Measurements from ENCODE around the gene CLPSL1.

CLPSL1 gene

DNA sequence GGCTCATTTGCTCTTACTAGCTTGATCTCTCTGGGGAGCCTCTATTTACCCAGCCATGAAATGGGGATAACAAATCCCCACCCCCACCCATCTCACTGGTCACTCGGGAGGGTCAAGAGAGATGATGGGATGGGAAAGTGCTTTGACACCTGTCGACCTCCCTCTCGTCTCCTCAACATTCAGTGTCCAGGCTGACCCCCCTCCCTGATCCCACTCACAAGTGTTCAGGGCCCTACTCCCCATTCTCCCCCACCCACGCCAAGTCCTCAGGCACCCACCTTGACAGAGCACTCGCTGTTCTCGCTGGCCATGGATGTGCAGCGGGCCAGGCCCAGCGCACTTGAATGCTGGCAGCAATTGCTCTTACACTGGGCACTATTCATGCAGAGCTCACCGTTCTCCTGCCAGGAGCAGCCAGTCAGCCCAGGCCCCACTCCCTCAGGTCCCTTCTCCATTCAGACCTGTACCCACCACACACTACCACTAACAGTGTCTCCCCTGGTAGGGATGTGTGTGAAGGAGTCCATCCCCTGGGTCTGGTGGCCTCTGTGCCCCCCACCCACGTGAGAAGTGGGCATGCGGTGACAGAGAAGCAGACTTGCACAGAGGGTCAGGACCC is 14.7 kb downstream of the CLPSL1 start:
- Histone ChIP-seq H3K27me3 (ENCODE audit: insufficient read depth, low read depth, severe bottlenecking) (no peaks in the 10 kb centered on the region), H3K27ac (no peak overlapping the region), H3K4me3 (ENCODE audit: low read depth, low read length) (no peak overlapping the region), H3K9me3 (ENCODE audit: severe bottlenecking) (no peaks in the 10 kb centered on the region), H3K36me3 (no peaks in the 10 kb centered on the region)
- TF ChIP-seq, protein P1, sequence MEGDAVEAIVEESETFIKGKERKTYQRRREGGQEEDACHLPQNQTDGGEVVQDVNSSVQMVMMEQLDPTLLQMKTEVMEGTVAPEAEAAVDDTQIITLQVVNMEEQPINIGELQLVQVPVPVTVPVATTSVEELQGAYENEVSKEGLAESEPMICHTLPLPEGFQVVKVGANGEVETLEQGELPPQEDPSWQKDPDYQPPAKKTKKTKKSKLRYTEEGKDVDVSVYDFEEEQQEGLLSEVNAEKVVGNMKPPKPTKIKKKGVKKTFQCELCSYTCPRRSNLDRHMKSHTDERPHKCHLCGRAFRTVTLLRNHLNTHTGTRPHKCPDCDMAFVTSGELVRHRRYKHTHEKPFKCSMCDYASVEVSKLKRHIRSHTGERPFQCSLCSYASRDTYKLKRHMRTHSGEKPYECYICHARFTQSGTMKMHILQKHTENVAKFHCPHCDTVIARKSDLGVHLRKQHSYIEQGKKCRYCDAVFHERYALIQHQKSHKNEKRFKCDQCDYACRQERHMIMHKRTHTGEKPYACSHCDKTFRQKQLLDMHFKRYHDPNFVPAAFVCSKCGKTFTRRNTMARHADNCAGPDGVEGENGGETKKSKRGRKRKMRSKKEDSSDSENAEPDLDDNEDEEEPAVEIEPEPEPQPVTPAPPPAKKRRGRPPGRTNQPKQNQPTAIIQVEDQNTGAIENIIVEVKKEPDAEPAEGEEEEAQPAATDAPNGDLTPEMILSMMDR (IDR thresholded peaks at IDR 0.05; ENCODE audit: low read depth, low read length): no peak
- no peak for DNase-seq

DNA sequence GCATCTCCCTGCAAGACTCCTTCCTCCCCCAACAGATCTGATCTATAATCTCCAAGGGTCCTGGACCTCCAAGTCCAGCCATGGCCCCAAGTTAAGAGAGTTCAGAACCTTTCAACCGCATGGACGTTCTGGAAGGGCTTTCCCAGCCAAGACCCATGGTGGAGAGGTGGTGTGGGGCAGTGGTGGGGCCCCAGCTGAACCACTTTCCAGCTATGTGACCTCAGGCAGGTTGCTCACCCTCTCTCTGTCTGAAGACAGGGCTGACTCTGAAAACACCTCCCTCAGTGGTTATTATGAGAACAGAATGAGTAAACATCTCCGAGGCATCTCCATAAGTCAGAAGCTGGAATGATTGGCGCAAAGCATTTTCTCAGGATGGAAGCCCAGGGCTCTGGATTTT is 15.4 kb downstream of the CLPSL1 start:
- Histone ChIP-seq H3K4me3 (ENCODE audit: low read depth, low read length) (no peak overlapping the region), H3K9me3 (ENCODE audit: severe bottlenecking) (no peaks in the 10 kb centered on the region), H3K36me3 (no peaks in the 10 kb centered on the region), H3K27ac (no peak overlapping the region), H3K27me3 (ENCODE audit: insufficient read depth, low read depth, severe bottlenecking) (no peaks in the 10 kb centered on the region)
- DNase-seq: no peak
- TF ChIP-seq, protein P1 (IDR thresholded peaks at IDR 0.05; ENCODE audit: low read depth, low read length): no peak

DNA sequence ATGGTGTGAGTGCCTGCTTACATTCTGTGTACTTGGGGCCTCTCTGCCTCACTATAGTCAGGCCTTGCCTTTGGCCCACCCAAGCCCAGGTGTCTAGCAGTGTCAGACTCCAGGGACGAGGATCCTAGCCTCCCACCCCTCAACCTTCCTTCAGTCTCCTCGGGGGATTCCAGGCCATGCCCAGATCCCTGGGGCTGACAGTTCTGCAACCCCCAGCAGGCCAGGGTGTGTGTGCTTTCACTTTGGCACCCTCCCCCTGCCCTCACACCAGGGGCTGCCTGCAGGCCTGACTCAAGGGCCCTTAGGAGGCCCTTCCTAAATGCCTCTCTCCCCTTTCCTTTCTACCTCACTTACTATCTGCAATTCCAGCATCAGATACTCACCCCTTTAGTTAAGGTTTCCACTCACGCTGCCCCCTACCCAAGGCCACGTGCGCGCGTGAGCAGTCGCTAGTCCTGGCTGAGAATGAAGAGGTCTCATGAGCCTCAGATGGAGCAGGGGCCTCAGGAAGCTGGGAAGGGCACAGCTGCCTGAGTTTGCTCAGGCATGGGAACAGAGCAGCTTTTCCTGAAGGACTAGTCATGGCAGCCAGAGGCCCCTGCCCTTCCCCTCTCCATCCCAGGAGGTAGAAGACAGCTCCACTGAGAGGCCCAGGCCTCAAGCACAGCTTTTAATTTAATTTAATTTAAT is 17.2 kb downstream of the CLPSL1 start:
- Histone ChIP-seq H3K4me3 (ENCODE audit: low read depth, low read length) (no peak overlapping the region), H3K9me3 (ENCODE audit: severe bottlenecking) (no peaks in the 10 kb centered on the region), H3K27me3 (ENCODE audit: insufficient read depth, low read depth, severe bottlenecking) (no peaks in the 10 kb centered on the region), H3K36me3 (no peaks in the 10 kb centered on the region), H3K27ac (no peak overlapping the region)
- no peak for DNase-seq
- TF ChIP-seq, protein P1 (IDR thresholded peaks at IDR 0.05; ENCODE audit: low read depth, low read length): no peak

DNA sequence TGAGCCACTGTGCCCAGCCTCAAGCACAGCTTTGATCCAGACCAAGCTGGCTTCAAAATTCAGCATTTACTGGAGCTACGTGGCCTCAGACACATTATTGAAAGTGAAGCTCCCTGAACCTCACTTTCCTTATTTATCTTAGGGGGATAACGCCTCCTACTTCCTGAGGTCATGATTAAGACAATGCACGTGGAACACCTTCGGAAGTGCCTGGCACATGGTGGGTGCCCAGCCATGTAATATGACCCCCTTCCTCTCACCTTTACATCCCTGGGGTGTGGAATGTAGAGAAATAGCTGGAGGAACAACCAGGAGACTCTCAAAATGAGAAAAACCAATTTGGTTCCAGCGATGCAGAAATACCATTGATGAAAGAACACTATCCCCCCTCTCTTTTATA is 17.9 kb downstream of the CLPSL1 start:
- no peaks in the 10 kb centered on the region for H3K9me3 ChIP-seq (ENCODE audit: severe bottlenecking)
- H3K36me3 ChIP-seq: no peaks in the 10 kb centered on the region
- no peak overlapping the region for H3K27ac ChIP-seq
- H3K4me3 ChIP-seq (ENCODE audit: low read depth, low read length): no peak overlapping the region
- no peak for DNase-seq
- TF ChIP-seq, protein P1 (IDR thresholded peaks at IDR 0.05; ENCODE audit: low read depth, low read length): no peak
- no peaks in the 10 kb centered on the region for H3K27me3 ChIP-seq (ENCODE audit: insufficient read depth, low read depth, severe bottlenecking)

DNA sequence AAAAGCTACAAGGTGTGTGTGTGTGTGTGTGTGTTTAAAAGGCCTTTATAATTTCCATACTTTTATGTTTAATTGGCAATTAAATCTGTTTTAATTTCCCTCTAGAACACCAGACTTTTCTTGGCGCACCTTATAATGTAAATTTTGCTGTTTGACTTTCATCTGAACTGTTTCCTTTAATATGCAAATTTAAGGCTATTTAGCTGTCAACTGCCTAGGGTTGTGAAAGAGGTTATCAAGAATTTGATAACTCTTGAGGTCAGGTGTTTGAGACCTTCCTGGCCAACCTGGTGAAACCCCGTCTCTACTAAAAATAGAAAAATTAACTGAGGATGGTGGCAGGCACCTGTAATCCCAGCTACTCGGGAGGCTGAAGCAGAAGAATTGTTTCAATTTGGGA is 20.3 kb downstream of the CLPSL1 start:
- DNase-seq: no peak
- H3K27me3 ChIP-seq (ENCODE audit: insufficient read depth, low read depth, severe bottlenecking): no peaks in the 10 kb centered on the region
- H3K27ac ChIP-seq: no peak overlapping the region
- TF ChIP-seq, protein P1 (IDR thresholded peaks at IDR 0.05; ENCODE audit: low read depth, low read length): no peak
- H3K36me3 ChIP-seq: no peaks in the 10 kb centered on the region
- H3K4me3 ChIP-seq (ENCODE audit: low read depth, low read length): no peak overlapping the region
- no peaks in the 10 kb centered on the region for H3K9me3 ChIP-seq (ENCODE audit: severe bottlenecking)
